OCI-LY3 (cell line): Measurements from ENCODE around the gene MYL2.

Experiments used
- CTCF ChIP-seq: fragments of 200-600, 300-600 bp; sonication (generic); IDR thresholded peaks from 2 replicates; pipeline ENCODE4 v1.5.1; 2014; ENCODE audit warnings: antibody characterized with exemption, low read length, low read depth
- EZH2phosphoT487 ChIP-seq: fragments of 200-600 bp; shearing (Covaris generic); IDR thresholded peaks from 2 replicates; pipeline ENCODE4 v1.6.1; 2018; ENCODE audit warnings: antibody characterized with exemption, mixed run types, low read depth

- TF ChIP-seq CTCF (no peak), EZH2phosphoT487 (no peak)
These were observed 21.0 kb upstream of the MYL2 start for GRCh38 chr12:110941391-110941790.
